NCI-H187 (cell line): ENCODE results near the gene RAMAC.
"Not testable (repeated sequence)": the region's sequence is repeated elsewhere in the genome, so short reads cannot be mapped to it uniquely, and the experiment has no call there.

Experiments
- DNase-seq, 2 experiments: peaks; one replicate each; lab custom pipeline; 2025; lab: John Stamatoyannopoulos, UW

The RAMAC gene

DNA sequence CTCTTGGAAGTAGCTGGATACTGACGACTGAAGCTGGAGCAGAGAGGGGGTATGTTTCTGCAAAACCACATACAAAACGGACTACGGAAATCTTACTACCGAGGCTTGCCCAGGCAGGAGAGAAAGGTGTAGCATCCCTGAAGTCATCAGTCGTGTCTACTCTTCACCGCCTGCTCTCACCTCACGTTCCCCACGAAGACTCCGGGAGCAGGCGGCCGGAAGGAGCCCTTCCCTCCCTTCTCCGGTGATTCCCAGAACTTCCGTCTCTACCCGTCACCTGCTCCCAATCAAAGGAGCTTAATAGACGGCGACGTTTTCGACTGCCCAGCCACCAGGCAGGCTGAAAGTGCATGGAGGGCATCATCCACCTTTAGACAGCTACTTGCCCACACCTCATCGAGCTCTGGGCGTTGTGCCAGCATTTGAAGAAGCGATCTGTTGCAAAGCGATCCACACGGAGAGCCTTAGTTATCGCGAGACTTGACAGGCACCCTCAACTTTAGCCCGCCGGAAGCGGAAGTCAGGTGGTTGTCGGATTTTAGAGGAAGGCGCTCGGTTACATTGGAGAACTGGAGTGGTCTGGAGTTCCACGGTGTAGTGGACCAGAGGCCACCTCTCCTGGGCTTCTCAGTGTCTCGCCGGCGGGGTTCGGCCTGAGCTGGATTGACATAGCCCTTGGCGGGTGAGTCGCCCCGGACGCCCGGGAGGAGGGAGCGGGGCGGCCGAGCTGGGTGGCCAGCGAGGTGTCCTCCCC is at the start of gene RAMAC:
Gene RAMAC, plus strand, starts transcription at position 523 of the 754 bp plus-strand sequence. CDS start 2,809 bp downstream, outside the sequence.
- peak; percentile 65 to 87 for DNase-seq

DNA sequence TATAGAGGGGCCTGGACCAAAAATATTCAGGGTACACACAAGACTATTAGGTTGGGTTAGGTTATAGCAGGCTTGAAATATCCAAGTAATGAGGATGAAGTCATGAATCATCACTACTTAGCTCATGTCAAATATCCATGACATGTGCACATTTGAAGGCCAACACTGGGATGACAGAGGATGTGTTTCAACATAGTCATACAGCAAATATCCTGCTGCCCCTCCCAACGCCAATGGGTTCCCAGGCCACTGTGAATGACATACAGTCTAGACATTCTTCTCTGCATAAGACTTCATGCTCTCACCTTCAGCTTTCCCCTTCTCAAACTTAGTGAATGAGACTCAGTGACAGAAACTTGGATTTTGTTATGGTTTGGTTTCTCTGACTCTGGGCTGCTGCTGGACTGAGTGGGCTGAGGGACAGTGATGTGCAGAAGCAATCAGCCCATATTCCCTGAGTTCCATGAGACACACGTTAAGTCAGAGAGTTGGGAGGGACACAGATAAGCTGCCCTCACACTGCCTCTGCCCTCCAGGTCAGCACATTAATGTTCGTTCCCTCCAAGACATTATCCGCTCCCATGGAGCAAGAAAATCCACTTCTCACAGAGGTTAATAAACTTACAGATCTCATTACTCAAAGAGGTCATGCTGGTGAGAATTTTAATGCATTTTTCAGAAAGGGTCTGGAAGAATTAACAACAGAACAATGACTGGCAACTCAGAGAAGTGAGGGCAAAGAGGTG is 48.9 kb upstream of the RAMAC start:
- no peak for DNase-seq

DNA sequence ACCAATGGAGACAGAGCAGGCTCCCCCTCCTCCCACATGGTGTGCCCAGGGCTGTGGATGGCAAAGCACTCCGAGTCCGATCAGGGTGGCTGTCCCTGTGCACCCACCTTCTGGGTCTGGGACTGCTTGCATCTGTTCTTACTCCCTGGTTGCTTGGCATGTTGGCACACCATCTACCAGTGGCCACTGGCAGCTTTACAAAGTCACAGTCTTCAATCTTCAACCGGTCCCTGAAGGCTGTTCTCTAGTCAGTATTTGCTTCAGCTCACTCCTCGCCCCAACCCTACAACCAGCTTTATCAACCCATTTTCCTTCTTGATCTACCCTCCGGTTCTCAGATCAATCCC is 48.3 kb upstream of the RAMAC start:
- no peak for DNase-seq

DNA sequence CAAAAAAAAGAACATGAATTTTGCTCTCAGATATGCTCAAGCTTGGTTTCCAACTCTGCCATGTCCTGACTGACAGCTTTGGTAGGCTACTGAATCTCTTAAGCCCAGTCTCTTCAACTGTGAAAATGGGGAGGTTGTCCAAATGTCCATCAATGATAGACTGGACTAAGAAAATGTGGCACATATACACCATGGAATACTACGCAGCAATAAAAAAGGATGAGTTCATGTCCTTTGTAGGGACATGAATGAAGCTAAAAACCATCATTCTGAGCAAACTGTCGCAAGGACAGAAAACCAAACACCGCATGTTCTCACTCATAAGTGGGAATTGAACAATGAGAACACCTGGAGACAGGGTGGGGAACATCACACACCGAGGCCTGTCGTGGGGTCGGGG is 46.3 kb upstream of the RAMAC start:
- not testable (repeated sequence) for DNase-seq

DNA sequence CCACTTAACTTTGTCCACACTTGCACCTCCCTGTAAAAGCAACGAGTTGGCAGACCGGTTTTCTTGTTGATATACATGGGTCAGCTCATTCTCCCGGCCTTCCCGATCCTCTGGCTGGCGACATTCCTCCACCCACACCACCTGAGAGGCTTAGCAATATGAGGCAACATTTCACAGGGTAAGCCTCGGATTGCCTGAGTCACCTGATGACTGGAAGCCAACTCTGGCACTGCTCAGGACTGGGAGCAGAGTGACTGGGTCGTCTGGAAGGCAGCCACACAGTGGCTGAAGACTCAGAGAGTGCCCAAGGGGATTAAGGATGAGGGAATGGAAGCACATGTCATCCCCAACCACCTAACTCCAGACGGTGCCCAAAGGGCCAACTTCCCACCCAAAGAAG is 43.3 kb upstream of the RAMAC start:
- no peak for DNase-seq

DNA sequence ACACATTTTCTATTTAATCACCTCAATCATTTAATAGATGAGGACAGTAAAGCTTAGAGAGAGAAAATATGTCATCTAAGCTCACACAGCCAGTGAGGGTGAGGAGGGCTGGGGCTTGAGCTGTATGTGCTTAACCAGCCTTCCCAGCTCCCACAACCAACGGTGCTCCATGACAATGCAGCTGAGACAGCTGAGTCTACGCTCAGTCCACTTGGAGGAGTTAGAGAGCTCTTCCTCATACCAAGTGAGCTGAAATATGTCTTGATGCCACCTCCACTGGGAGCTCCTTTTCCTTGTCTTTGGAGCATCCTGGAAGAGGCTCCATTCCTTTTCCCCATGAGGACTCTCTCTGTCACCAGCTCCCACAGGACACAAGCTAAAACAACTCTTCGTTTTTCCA is 42.8 kb upstream of the RAMAC start:
- DNase-seq = no peak

DNA sequence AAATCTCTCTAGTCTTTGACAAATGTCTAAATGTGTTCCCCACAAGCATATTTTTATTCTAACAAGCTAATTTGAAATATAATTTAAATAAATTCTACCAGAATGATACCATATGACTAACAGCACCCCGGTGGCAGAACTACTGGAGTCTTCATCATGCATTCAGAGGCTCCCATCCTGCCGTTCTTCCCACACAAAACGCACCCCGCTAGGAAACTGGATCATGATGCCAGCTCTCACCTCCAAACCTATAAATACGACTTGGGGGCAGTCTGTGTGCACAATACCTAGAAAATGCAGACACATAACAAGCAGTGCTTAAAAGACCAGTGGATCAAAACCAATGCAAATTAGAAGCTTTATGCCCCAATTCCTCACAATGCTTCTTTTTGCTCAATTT is 42.0 kb upstream of the RAMAC start:
- DNase-seq = no peak

DNA sequence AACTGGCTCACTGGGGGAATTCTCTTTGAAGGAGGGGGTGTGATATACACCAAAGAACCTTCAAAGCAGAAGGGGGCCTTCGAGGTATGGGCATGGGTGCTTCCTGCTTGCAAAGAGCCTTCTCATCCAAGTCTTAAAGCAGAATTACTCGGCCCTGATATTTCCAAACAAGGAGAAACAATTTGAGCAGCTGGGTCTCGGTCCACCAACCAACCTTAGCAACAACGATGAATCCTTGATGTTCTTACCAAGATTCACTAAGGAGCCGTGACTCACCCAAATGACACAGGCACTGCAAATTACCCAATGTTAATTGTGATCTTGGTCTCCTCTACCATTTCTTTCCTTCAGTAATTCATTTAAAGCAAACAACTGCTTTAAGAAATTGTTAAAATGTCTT is 41.2 kb upstream of the RAMAC start:
- no peak for DNase-seq

DNA sequence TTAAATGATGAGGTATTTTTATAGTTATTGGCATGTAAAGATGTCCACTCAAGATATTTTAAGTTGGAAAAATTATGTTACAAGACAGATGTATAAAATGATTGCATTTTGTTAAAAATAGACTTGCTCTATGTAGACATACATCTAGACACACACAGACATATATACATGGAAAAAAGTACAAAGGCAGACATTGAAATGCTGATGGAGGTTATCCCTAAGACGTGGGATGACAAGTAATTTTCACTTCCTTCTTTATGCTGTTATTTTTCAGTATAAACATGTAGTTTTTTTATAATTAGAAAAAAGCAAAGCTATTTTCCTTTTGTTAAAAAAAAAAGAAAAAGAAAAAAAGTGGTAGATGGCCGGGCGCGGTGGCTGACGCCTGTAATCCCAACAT is 40.7 kb upstream of the RAMAC start:
- no peak for DNase-seq

DNA sequence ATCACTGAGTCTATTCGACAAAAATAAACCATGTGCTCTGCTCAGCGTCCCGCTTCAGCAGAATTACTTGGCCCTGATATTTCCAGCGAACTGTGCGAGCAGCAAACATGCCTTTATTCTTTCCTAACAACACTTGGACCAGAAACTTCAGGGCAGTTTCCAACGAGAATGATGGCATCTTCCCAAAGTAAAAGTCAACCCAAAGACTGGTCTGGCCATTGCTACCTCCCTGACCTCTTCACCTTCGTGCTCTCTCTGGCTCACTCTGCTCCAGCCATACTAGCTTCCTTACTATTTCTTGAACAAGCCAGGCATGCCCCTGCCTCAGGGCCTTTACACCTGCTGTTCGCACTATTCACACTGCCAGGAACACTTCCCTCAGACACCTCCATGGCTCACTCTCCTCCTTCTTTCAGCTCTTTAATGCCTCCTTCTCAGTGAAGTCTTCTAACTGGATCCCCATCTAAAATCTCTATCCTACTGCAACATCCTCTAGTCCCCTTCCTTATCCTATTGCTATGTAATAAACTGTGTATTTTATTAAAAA is 39.8 kb upstream of the RAMAC start:
- no peak for DNase-seq

DNA sequence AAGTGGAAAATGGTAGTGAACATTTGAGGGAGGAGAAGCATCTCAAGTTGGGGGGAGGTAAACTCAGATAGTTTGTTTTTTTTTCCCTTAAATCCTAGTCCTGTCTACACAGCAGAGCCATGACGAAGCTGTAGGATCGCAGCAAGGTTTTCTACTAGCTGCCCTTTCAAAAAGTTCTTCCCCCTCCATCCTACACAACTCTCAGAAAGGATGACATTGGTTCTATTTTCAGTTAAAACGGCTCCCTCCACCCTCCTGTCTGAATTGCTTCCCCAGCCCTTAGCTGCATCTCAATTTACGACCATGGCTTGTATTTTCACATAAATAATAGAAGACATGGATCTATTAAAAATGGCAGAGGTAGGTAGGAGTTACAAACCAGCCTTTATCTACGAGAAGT is 35.7 kb upstream of the RAMAC start:
- DNase-seq = no peak

DNA sequence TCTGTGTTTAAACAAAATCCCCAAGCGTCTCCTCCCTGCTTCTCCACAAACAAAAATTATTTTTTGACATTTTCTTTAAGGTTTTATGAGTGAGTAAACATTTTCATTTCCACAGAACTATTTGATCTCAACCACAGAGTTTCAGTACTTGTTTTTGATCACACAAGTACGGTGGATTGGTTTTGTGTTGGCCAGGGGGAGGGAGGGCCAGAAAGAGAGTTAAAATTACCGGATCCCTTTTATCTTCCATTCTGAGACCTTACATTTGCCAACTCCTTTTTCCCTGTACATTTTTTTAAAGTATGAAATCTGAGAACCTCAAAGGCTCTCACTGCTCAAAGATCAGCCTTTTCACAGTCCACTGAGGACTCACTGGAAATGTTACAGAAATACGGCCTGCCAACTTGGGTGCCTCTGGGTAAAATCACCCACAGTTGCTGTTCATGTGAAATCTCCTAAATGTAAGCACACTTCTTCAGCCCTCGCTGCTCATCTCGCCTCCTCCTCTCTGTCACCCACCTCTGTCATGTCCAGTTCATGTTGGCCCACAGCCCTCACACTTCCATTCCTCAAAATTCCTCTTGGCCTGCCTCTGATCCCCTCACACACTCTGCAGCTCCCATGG is 35.2 kb upstream of the RAMAC start:
- DNase-seq = no peak

DNA sequence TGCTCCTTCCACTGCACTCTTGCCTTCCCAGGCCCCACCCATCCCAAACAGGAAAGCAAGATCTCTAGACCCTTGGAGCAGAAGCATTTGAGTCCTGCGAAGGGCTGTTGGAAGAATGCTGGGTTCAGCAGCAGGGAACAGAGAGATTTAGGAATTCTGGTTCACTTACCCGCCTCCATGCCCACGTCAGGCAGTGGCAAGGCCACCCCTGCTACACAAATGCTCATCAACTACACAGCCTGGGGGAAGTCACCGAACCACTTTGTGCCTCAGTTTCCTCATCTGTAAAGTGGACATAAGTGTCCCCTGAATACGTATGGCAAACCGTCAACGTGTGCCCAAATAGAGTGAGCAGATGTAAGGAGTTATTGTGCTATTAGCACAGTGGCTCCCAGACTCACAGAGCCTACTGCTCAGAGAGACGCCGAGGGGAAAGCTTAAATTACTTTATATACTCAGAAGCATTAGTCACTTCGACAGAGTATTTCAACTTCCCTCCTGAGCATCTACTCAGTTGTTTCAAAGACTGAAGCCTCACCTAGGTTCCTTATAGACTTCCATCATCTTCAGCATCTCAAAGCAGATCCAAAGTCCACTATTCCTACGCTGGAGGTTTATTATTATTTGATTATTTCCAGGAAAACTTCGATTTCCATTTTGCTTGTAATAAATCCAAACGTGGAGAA is 34.4 kb upstream of the RAMAC start:
- DNase-seq = no peak

DNA sequence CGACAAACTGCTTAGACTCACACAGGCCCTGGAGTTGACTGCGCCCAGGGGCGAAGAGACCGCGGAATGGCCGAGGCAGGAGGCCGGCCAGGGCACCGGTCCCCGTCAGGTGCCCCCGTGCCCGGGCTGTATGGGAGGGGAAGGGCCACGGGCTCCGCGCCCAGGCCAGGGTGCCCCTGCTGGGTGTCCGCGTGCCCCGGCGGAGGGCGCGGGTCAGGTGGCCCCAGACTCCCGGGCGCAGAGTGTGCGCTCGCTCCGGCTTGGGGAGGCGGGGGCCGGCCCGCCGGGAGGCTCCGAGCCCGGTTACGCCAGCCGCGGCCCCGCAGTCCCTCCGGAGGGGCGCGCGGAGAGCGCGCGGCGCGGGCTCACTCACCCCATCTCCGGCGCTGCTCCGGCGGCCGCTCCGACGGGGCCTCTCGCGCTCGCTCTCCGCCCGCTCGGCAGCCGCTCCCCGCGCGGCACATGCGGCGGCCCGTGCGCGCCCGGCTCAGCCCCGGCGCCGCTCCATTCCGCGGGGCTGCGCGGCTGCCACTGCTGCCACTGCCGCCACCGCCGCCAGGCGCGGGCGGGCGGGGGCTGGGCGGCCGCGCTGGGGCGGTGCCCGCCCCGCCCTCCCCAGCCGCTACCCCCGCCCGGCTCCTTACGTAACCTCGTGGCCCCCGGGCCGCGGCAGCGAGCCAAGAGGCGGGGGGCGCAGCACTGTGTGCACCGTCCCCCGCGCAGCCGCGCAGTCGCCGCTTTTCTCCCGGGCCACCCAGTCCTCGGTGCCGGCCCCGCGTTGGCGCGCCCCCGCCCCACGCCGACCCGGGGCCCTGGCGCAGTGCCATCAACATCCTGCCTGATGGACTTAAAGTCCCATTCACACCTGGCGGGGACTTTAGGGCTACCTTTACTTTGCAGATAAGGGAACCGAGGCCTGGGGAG is 33.6 kb upstream of the RAMAC start, which contains the start of gene HOMER2:
Gene HOMER2, minus strand, starts transcription at position 563 of the 924 bp plus-strand sequence. Its CDS starts 185 bp downstream, at position 378.
- no peak for DNase-seq

DNA sequence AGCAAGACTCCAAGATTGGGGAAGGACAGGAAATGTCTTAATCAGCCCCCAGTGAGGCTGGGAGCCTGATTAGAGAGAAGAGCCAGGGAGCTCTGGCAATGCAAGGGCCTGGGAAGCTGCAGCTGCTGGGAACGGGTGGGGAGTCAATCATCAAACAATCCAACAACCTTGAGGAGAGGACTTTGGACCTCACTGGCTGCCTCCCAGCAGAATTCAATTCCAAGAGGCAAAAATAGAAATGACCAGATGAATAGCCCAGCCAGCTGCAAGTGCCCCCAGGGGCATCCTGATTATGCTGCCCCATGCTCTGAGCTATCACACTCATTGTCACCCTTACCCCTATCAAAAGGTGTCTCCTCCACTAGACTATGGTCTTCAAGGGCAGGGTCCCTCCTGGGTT is 27.4 kb upstream of the RAMAC start:
- DNase-seq = no peak

DNA sequence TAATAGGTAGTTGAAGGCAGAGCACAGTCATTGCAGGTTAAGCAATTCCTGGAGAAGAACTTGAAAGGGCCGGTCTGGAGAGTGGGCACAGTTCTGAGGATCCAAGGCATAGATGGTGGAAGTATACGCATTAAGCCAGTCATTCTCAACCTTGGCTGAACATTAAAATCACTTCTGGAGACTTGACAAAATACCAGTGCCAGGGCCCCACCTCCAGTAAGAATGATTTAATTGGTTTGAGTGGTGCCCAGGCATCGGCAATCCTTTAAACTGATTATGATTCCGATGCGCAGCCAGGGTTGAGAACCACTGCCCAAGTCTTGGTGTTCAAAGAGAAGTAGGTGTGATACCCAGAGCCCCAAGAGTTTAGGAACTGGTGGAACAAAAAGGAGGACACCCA is 26.6 kb upstream of the RAMAC start:
- no peak for DNase-seq

DNA sequence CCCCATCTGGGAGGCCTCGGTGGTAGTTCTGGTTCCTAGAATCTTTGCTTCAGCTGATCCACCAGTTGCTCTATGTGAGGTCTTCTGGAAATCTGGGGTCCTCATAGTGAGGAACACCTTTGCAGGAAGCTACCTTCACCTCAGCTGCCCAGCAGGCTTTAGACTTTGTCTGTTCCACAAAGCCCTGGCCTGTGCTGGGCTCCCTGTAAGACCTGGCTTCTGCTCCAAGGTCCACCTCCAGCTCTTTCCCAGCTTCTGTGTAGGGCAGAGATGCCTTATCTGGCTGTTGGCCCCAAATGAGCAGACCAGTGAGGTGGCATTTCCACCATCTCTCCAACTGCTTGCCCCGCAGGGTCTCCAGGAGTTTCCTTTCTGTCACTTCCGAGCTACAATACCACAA is 25.2 kb upstream of the RAMAC start:
- DNase-seq = no peak

DNA sequence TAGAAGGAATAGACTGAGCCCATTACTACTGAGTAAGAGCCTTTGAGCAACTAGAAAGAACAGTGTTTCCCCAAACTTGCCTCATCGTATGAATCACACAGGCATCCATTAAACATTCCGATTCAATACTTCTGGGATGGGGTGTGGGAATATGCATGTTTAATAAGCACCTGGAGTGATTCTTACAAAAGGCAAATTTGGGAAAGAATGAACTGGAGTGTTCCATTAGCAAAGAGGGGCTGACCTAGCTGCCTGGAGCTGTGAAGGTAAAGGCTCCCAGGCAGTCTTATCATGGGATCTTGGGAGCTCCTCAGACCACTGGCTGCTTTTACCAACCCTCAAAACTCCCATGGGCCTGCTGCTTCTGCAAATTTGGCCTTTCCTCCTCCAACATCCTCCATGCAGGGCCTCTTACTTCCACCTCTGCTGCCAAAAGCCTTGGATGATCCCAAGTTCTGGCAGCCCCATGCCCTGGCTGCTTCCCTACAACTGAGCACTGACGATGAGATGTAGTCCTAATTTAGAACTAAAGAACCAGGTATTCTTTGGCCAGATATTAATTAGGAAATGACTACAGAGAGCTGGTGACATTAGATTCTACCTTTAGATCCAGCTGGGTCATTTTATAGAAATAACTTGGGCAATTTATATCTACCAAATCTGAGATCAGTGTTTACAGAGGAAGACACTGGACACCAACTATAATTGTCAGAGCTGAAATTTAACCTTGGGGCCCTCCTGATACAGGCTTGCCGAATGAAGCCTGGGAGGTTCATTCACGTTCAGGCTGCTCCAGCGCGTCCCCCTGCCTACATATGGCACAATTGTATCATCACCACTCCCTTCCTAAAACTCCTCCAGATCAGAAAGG is 22.3 kb upstream of the RAMAC start:
- no peak for DNase-seq

DNA sequence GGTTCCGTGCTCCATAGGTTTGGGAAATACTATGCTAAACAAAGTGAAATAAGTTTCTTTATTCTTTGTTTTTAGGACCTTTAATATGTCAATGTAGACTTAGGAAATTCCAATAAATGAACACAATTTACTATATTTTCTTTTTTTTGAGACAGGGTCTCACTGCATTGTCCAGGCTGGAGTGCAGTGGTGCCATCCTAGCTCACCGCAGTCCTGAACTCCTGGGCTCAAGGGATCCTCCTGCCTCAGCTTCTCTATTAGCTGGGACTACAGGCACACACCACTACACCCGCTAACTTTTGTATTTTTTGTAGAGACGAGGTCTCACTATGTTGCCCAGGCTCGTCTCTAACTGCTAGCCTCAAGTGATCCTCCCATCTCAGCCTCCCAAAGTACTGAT is 21.1 kb upstream of the RAMAC start:
- no peak for DNase-seq

DNA sequence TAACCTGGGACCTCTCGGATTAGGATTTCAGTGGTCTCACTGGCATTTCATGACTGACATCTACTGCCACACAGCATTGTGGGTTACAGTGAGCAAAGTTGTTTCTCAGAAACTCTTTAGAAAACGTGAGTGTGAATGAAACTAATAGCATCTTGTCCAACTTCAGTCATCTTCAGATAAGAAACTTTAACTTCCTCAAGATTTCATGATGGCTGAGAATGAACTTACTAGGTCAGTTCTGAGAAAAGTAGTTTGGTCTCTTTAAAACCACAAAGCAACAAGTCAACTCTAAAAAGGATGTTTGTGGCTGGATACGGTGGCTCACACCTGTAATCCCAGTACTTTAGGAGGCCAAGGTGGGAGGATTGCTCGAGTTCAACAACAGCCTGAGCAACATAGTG is 19.3 kb upstream of the RAMAC start:
- DNase-seq = no peak
